Activated T-helper 1 cell treated with anti-CD3 and anti-CD28 coated beads, Interleukin-12 subunit alpha, Interleukin-12 subunit beta, Interleukin-2, Interleukin-4 antibody, amounts not matched to agents 30 ng/mL and 10 ng/mL and 1 ng/mL, durations not matched to agents 14 hours and 24 hours and 36 hours (primary cell): ENCODE measurements around the gene WASL. TPM values are rescaled to one million over a fixed set of nuclear protein-coding genes. Genes with fewer than 3 reads are reported as not detected.
"Not testable (repeated sequence)": the region's sequence is repeated elsewhere in the genome, so short reads cannot be mapped to it uniquely, and the experiment has no call there.

Experiments used
- DNase-seq: peaks from one replicate; pipeline ENCODE4 v3.0.0; 2021; ENCODE audit warnings: low spot score
- H3K27ac Mint-ChIP-seq: one replicate; pipeline ENCODE4 v1.8.0; 2021; ENCODE audit warnings: mild to moderate bottlenecking, mixed read lengths
- H3K27me3 Mint-ChIP-seq: one replicate; pipeline ENCODE4 v1.8.0; 2022; ENCODE audit warnings: mild to moderate bottlenecking, moderate library complexity, mixed read lengths; ENCODE audit not compliant: insufficient read depth
- H3K36me3 Mint-ChIP-seq: one replicate; pipeline ENCODE4 v1.8.0; 2021; ENCODE audit warnings: low read depth, mixed read lengths
- H3K4me1 Mint-ChIP-seq: one replicate; pipeline ENCODE4 v1.8.0; 2021; ENCODE audit warnings: low read depth, mixed read lengths
- H3K4me3 Mint-ChIP-seq: one replicate; pipeline ENCODE4 v1.8.0; 2021; ENCODE audit warnings: mild to moderate bottlenecking, moderate library complexity, mixed read lengths
- H3K9me3 Mint-ChIP-seq: one replicate; pipeline ENCODE4 v1.8.0; 2021; ENCODE audit warnings: mixed read lengths
- intact Hi-C: fragments of 100-400 bp; cut with micrococcal nuclease; formaldehyde crosslinking; loops from one replicate; pipeline ENCODE4 v1.15.1; 2024
- total RNA-seq: library from RNA; stranded (reverse); gene quantifications from 2 replicates; pipeline ENCODE4 v1.2.3, GENCODE V29; 2022

WASL gene
- 7.3 and 7.5 TPM in 2 replicates for total RNA-seq

GRCh38 chr7:123748734-123749536, at the start of gene WASL:
WASL (minus strand) TSS chr7:123749003; CDS start chr7:123748734, 269 bp downstream.
- H3K9me3 Mint-ChIP-seq: no peaks in the 10 kb centered on the region
- H3K36me3 Mint-ChIP-seq: peaks cover 12% of the 10 kb centered on the region
- H3K4me3 Mint-ChIP-seq: peak within 1 kb of the TSS; percentile 99
- H3K27ac Mint-ChIP-seq: peak within 1 kb of the TSS; percentile 96
- peaks cover 11% of the 10 kb centered on the region for H3K27me3 Mint-ChIP-seq
- intact Hi-C loops: loop anchor here (1.0 to 5.0 kb wide), 7 partner anchors 37 to 1178 kb away; partner anchors contain the start of genes IQUB, NDUFA5 and POT1
- DNase-seq: peak; percentile 86
- H3K4me1 Mint-ChIP-seq: peaks cover 62% of the 10 kb centered on the region

GRCh38 chr7:123797673-123798531, 49.1 kb upstream of the WASL start:
- Mint-ChIP-seq H3K4me1 (no peaks in the 10 kb centered on the region), H3K27ac (no peak overlapping the region), H3K27me3 (no peaks in the 10 kb centered on the region), H3K36me3 (no peaks in the 10 kb centered on the region), H3K4me3 (no peak overlapping the region), H3K9me3 (no peaks in the 10 kb centered on the region)
- DNase-seq: no peak
- intact Hi-C loops: loop anchor here (1.0 to 2.0 kb wide), 3 partner anchors 27 to 115 kb away; no protein-coding TSS in a partner anchor

- Mint-ChIP-seq H3K4me1 (no peaks in the 10 kb centered on the region), H3K4me3 (no peak overlapping the region), H3K9me3 (no peaks in the 10 kb centered on the region), H3K27me3 (no peaks in the 10 kb centered on the region), H3K27ac (no peak overlapping the region), H3K36me3 (no peaks in the 10 kb centered on the region)
- intact Hi-C loops: loop anchor here (2.0 kb wide), 2 partner anchors 28 to 114 kb away; no protein-coding TSS in a partner anchor
- no peak for DNase-seq
These were observed 47.8 kb upstream of the WASL start for GRCh38 chr7:123796568-123796967.

GRCh38 chr7:123795917-123796316, 47.1 kb upstream of the WASL start:
- no peaks in the 10 kb centered on the region for H3K4me1 Mint-ChIP-seq
- no peak overlapping the region for H3K4me3 Mint-ChIP-seq
- no peak overlapping the region for H3K27ac Mint-ChIP-seq
- DNase-seq: no peak
- H3K27me3 Mint-ChIP-seq: no peaks in the 10 kb centered on the region
- no peaks in the 10 kb centered on the region for H3K9me3 Mint-ChIP-seq
- no peaks in the 10 kb centered on the region for H3K36me3 Mint-ChIP-seq
- intact Hi-C loops: loop anchor here (2.0 kb wide), 2 partner anchors 29 to 113 kb away; no protein-coding TSS in a partner anchor

DNA sequence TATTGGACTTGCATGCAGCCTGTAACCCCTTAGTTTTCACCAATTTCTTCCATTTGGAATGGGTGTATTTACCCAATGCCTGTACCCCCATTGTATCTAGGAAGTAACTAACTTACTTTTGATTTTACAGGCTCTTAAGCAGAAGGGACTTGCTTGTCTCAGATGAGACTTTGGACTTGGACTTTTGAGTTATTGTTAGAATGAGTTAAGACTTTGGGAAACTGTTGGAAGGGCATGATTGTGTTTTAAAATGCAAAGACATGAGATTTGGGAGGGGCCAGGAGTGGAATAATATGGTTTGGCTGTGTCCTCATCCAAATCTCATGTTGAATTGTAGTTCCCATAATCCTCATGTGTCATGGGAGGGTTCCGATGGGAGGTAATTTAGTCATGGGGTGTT, 46.3 kb upstream of the WASL start:
- intact Hi-C loops, H3K4me3 Mint-ChIP-seq, H3K27ac Mint-ChIP-seq, DNase-seq, H3K36me3 Mint-ChIP-seq, H3K4me1 Mint-ChIP-seq, H3K27me3 Mint-ChIP-seq, H3K9me3 Mint-ChIP-seq: not testable (repeated sequence)

DNA sequence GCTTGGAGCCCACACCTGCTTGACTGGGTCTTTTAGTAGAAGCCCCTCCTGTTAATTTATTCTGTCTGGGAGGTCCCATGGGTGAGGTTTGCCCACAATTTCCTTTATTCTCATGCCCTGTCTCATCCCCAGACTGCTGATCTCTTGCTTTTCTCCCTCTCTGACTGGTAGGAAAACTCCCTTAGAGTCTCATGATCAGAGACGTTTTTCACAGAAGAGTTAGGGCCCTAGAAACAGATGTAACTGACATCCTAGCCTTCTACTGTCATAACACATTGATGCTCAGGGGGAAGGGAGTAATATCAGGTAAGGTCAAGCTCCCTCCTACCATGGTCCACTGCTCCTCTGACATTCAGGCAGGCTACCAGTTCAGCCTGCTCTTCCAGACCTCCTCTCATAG, 43.7 kb upstream of the WASL start:
- H3K36me3 Mint-ChIP-seq: no peaks in the 10 kb centered on the region
- no peaks in the 10 kb centered on the region for H3K9me3 Mint-ChIP-seq
- intact Hi-C loops: no loop called here
- no peaks in the 10 kb centered on the region for H3K4me1 Mint-ChIP-seq
- H3K4me3 Mint-ChIP-seq: no peak overlapping the region
- H3K27me3 Mint-ChIP-seq: no peaks in the 10 kb centered on the region
- no peak overlapping the region for H3K27ac Mint-ChIP-seq
- DNase-seq: no peak

DNA sequence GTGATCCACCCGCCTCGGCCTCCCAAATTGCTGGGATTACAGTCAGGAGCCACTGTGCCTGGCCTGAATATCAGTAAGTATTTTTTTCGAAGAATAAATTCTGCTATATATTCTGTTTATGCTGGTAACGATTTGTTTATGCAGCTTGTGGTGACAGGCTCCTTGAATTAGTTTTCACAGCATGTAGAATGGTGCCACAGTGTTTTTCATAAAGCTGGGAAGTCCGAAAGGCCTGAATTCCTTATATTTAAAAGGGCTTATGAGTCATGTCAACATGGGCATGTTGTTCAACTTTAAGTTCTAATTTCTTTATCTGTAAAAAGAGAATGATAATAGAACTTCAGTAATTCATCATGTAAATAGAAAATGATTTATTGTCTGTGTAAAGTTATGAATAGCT, 42.2 kb upstream of the WASL start:
- Mint-ChIP-seq H3K4me3 (no peak overlapping the region), H3K27ac (no peak overlapping the region), H3K9me3 (no peaks in the 10 kb centered on the region), H3K27me3 (no peaks in the 10 kb centered on the region), H3K4me1 (no peaks in the 10 kb centered on the region), H3K36me3 (no peaks in the 10 kb centered on the region)
- DNase-seq: no peak
- intact Hi-C loops: no loop called here

DNA sequence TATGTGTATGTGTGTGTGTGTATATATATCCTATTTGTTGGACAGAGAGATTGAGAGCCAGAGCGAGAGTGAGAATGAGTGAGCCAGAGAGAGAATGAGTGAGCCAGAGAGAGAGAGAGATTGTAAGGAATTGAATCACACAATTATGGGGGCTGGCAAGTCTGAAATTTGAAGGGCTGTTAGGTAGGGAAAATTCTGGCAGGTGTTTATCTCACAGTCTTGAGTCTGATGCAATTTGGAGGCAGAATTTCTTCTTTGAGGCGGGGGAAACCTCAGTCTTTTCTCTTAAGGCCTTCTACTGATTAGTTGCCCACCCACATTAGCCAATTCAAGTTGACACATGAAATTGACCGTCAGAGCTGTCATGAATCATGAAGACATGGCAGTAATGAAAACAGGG, 41.0 kb upstream of the WASL start:
- intact Hi-C loops: no loop called here
- Mint-ChIP-seq H3K27me3 (peaks cover 1% of the 10 kb centered on the region), H3K9me3 (no peaks in the 10 kb centered on the region), H3K36me3 (no peaks in the 10 kb centered on the region), H3K4me1 (no peaks in the 10 kb centered on the region), H3K4me3 (no peak overlapping the region), H3K27ac (no peak overlapping the region)
- no peak for DNase-seq

DNA sequence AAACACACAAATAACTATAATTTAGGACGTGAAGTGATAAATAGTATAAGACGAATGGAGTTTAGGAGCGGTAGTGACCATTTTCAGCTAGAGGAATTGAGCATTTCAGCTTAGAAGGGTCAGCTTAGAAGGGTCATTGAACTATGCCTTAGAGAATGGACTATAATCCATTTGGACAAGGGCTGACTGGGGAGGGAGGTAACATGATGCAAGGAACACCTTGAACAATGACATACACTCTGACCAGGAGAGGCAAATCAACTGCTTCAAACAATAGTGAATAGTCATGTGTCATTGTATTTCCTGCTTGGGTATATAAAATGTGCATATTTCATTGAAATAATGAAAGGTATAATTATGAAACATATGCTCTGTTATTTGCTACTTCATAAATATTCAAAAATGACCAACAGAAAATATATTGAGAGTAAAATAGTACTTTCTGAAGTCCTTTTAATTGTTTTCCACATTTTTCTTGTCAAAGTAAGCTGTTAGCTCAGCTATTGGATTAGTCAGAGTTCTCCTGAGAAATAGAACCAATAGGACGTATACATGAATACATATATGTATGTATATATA, 40.5 kb upstream of the WASL start:
- H3K27ac Mint-ChIP-seq: no peak overlapping the region

GRCh38 chr7:123788584-123788983, 39.8 kb upstream of the WASL start:
- H3K27me3 Mint-ChIP-seq: peaks cover 1% of the 10 kb centered on the region
- H3K27ac Mint-ChIP-seq: no peak overlapping the region
- no peaks in the 10 kb centered on the region for H3K4me1 Mint-ChIP-seq
- H3K9me3 Mint-ChIP-seq: no peaks in the 10 kb centered on the region
- DNase-seq: no peak
- no peaks in the 10 kb centered on the region for H3K36me3 Mint-ChIP-seq
- H3K4me3 Mint-ChIP-seq: no peak overlapping the region
- intact Hi-C loops: no loop called here

More for the DNA sequence above, 40.5 kb upstream of the WASL start:
- no peaks in the 10 kb centered on the region for H3K36me3 Mint-ChIP-seq
- H3K4me3 Mint-ChIP-seq: no peak overlapping the region
- peaks cover 1% of the 10 kb centered on the region for H3K27me3 Mint-ChIP-seq
- intact Hi-C loops: no loop called here
- H3K9me3 Mint-ChIP-seq: no peaks in the 10 kb centered on the region
- DNase-seq: no peak
- no peaks in the 10 kb centered on the region for H3K4me1 Mint-ChIP-seq

DNA sequence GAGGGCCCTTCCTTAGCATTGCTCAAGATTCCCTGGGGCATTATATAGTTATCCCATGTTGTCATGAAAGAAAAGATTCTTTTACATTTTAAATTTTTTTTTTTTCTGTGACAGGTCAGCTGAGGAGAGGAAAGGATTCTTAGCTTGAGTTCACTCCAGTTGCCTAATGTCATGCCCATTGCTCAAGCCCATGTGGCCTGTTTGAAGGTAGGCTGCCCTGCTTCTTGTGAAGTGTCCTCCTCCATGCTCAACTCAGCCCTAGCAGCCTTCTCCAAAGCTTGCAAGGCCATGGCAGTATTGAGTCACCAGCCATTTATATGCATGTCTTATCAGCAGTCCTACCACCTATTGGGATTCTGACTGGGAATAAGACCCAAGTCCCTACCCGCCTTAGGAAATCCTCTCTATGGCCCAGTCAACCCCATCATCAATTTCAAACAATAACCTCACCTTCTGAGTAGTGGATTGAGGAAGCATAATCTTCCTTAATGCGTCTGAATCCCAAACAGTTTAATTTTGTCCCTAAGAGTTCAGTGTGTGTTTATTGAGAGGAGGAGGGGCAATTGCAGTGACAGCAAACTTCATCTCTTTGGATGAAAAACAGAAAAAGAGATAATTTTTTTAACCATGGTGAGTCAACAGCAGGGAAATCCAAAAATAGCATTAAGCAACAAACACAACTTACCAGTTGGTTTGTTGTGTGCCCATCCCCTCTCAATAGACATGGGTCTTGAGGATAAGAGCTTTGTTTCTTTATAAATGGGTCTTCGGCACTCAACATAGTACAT, 38.6 kb upstream of the WASL start:
- no peaks in the 10 kb centered on the region for H3K9me3 Mint-ChIP-seq
- H3K27ac Mint-ChIP-seq: no peak overlapping the region
- H3K4me1 Mint-ChIP-seq: no peaks in the 10 kb centered on the region
- no peak for DNase-seq
- intact Hi-C loops: no loop called here
- peaks cover 1% of the 10 kb centered on the region for H3K27me3 Mint-ChIP-seq
- H3K36me3 Mint-ChIP-seq: no peaks in the 10 kb centered on the region
- no peak overlapping the region for H3K4me3 Mint-ChIP-seq

- no peak for DNase-seq
- intact Hi-C loops: no loop called here
- H3K27me3 Mint-ChIP-seq: peaks cover 3% of the 10 kb centered on the region
- H3K27ac Mint-ChIP-seq: no peak overlapping the region
- H3K4me3 Mint-ChIP-seq: no peak overlapping the region
- no peaks in the 10 kb centered on the region for H3K36me3 Mint-ChIP-seq
- no peaks in the 10 kb centered on the region for H3K9me3 Mint-ChIP-seq
- H3K4me1 Mint-ChIP-seq: no peaks in the 10 kb centered on the region
These were observed 35.5 kb upstream of the WASL start for GRCh38 chr7:123784263-123784662.
